HG03025 (cell line): ENCODE measurements around the gene COMP.

Source experiments
- ATAC-seq: cut with Tn5 transposase; IDR thresholded peaks from one replicate; pipeline ENCODE4 v1.9.1; 2021; ENCODE audit warnings: mild to moderate bottlenecking, moderate library complexity; ENCODE audit not compliant: unreplicated experiment, low FRiP score

COMP gene

GRCh38 chr19:18784786-18785120 lies 6.4 kb downstream of the COMP start:
- ATAC-seq, result no peak

GRCh38 chr19:18783958-18784785 lies 6.9 kb downstream of the COMP start:
- ATAC-seq, result no peak

- no peak for ATAC-seq
These were observed 8.4 kb downstream of the COMP start for GRCh38 chr19:18782559-18783225.

GRCh38 chr19:18781885-18782527 lies 9.1 kb downstream of the COMP start:
- ATAC-seq, result no peak

GRCh38 chr19:18781047-18781600 lies 10.0 kb downstream of the COMP start:
- no peak for ATAC-seq

GRCh38 chr19:18780631-18781030 lies 10.5 kb downstream of the COMP start:
- no peak for ATAC-seq

GRCh38 chr19:18780081-18780480 lies 11.0 kb downstream of the COMP start:
- no peak for ATAC-seq

GRCh38 chr19:18778826-18779495 lies 12.1 kb downstream of the COMP start:
- no peak for ATAC-seq

GRCh38 chr19:18778076-18778389 lies 13.1 kb downstream of the COMP start:
- ATAC-seq, result no peak

- ATAC-seq, result no peak
These were observed 13.6 kb downstream of the COMP start for GRCh38 chr19:18777301-18778075.

- ATAC-seq, result no peak
These were observed 14.4 kb downstream of the COMP start for GRCh38 chr19:18776736-18777135.

GRCh38 chr19:18776288-18776594 lies 14.9 kb downstream of the COMP start:
- ATAC-seq, result no peak

- no peak for ATAC-seq
These were observed 15.4 kb downstream of the COMP start for GRCh38 chr19:18775586-18776287.

- ATAC-seq, result no peak
These were observed 16.2 kb downstream of the COMP start for GRCh38 chr19:18774782-18775444.

- ATAC-seq, result no peak
These were observed 17.0 kb downstream of the COMP start for GRCh38 chr19:18774107-18774506.

- no peak for ATAC-seq
These were observed 17.4 kb downstream of the COMP start for GRCh38 chr19:18773682-18774081.

GRCh38 chr19:18772620-18773587 lies 18.2 kb downstream of the COMP start:
- ATAC-seq, result no peak
